Measurements from ENCODE around the gene IFT52. TPM values are rescaled to one million over a fixed set of nuclear protein-coding genes. Genes with fewer than 3 reads are reported as not detected.

The IFT52 gene
- polyA plus RNA-seq, 2 of the 4 experiments (the other 2 are of a cell fraction) = 26.3 to 42.2 TPM

GRCh38 chr20:43583982-43584432 lies 6.7 kb upstream of the IFT52 start:
- H3K27ac ChIP-seq = no peak overlapping the region
- H3K4me3 ChIP-seq = no peak overlapping the region
- TF ChIP-seq ZC3H11A (IDR thresholded peaks at IDR 0.05) (no peak), MAZ (IDR thresholded peaks at IDR 0.05; ENCODE audit: borderline replicate concordance, low read depth, low read length) (no peak), CHD2 (IDR thresholded peaks at IDR 0.05; ENCODE audit: low read length, partially characterized antibody) (no peak), ZFP36 (IDR thresholded peaks at IDR 0.05; ENCODE audit: borderline replicate concordance, partially characterized antibody) (no peak), FOSB (CRISPR knock-in tag; IDR thresholded peaks at IDR 0.05) (no peak), KDM5A (IDR thresholded peaks at IDR 0.05) (no peak), RFX5 (IDR thresholded peaks at IDR 0.05) (no peak), ATOH8 (CRISPR knock-in tag; IDR thresholded peaks at IDR 0.05; ENCODE audit: low read depth) (no peak), MYC (IDR thresholded peaks at IDR 0.05; ENCODE audit: borderline replicate concordance, low read length) (no peak), RNF2 (IDR thresholded peaks at IDR 0.05; ENCODE audit: borderline replicate concordance, low read depth) (no peak), HOXA7 (CRISPR knock-in tag; IDR thresholded peaks at IDR 0.05) (no peak), TFCP2L1 (CRISPR knock-in tag; IDR thresholded peaks at IDR 0.05) (no peak), USF2 (IDR thresholded peaks at IDR 0.05) (no peak), CHD4 (IDR thresholded peaks at IDR 0.05; ENCODE audit: borderline replicate concordance) (no peak), MAFK (IDR thresholded peaks at IDR 0.05; ENCODE audit: partially characterized antibody) (no peak), NFE2L2 (conservative IDR thresholded peaks at IDR 0.05; ENCODE audit: low read length) (no peak), RARB (CRISPR knock-in tag; IDR thresholded peaks at IDR 0.05) (no peak)
- DNase-seq (ENCODE audit: low read depth in 1 of 2, low spot score in 1 of 2) (no peak), FAIRE-seq (no peak), ATAC-seq (no peak)
- no peaks in the 10 kb centered on the region for H3K9me3 ChIP-seq
- POLR2A ChIA-PET = no interaction called here
- CTCF ChIA-PET = interaction anchor here (14.0 kb wide), 1 partner anchor 46 kb away, joined by 109 read pairs; no protein-coding TSS in a partner anchor
- 84% methylated on average over 2 of the region's 2 CpGs for WGBS (ENCODE audit: missing lambda C conversion rate)
- H3K4me1 ChIP-seq = no peaks in the 10 kb centered on the region
- H3K4me2 ChIP-seq = no peak overlapping the region

GRCh38 chr20:43584448-43585136 lies 6.1 kb upstream of the IFT52 start:
- FAIRE-seq = no peak
- no peak for DNase-seq (ENCODE audit: low read depth in 1 of 2, low spot score in 1 of 2)
- Histone ChIP-seq H3K9me3 (no peaks in the 10 kb centered on the region), H3K4me1 (0 out of 3 replicates have a peak, but pooled peaks cover under 1% of the 10 kb centered on the region), H3K27ac (no peak overlapping the region), H3K4me2 (no peak overlapping the region), H3K4me3 (no peak overlapping the region)
- TF ChIP-seq HDAC2 (IDR thresholded peaks at IDR 0.05) (no peak), MYC (IDR thresholded peaks at IDR 0.05; ENCODE audit: borderline replicate concordance, low read length) (no peak), CEBPB (IDR thresholded peaks at IDR 0.05) (no peak), MAFK (IDR thresholded peaks at IDR 0.05; ENCODE audit: partially characterized antibody) (no peak), MAZ (IDR thresholded peaks at IDR 0.05; ENCODE audit: borderline replicate concordance, low read depth, low read length) (no peak), REST (IDR thresholded peaks at IDR 0.05) (no peak), ZSCAN20 (CRISPR knock-in tag; IDR thresholded peaks at IDR 0.05) (no peak), EP300 (IDR thresholded peaks at IDR 0.05) (no peak), CHD2 (IDR thresholded peaks at IDR 0.05; ENCODE audit: low read length, partially characterized antibody) (no peak), ESRRA (IDR thresholded peaks at IDR 0.05; ENCODE audit: borderline replicate concordance, low read length) (no peak), MAX (IDR thresholded peaks at IDR 0.05) (no peak), USF2 (IDR thresholded peaks at IDR 0.05) (no peak), HES2 (IDR thresholded peaks at IDR 0.05) (no peak), NR3C1 (IDR thresholded peaks at IDR 0.05) (no peak), CBX2 (IDR thresholded peaks at IDR 0.05; ENCODE audit: borderline replicate concordance, low read depth) (no peak), JUN (IDR thresholded peaks at IDR 0.05) (no peak), POLR2A (IDR thresholded peaks at IDR 0.05; ENCODE audit: low read length) (no peak)
- ChIA-PET POLR2A (no interaction called here), CTCF (interaction anchor here (14.0 kb wide), 1 partner anchor 47 kb away, joined by 109 read pairs; no protein-coding TSS in a partner anchor)
- WGBS (ENCODE audit: missing lambda C conversion rate) = 83% methylated on average over 7 of the region's 7 CpGs
- no peak for ATAC-seq

Data from A549 (cell line).